DND-41 (cell line): Measurements from ENCODE around the gene TNNT2.

Experiments used
- ATAC-seq: fragments of 200-7000 bp; cut with Tn5 transposase; 3 replicates; pipeline ENCODE4 v1.9.1; 2021; ENCODE audit warnings: low read depth; ENCODE audit not compliant: insufficient read depth
- DNase-seq: peaks from one replicate; pipeline ENCODE4 v3.0.0-alpha.2; 2020
- H2AFZ ChIP-seq: 2 replicates; pipeline ENCODE4 v1.6.0; 2012; ENCODE audit warnings: low read depth, low read length
- H3K27ac ChIP-seq: 2 replicates; pipeline ENCODE4 v1.5.1; 2012; ENCODE audit warnings: low read length, inconsistent platforms
- H3K27me3 ChIP-seq: fragments of 200-600 bp; sonication (generic); 2 replicates; pipeline ENCODE4 v1.6.0; 2012; ENCODE audit warnings: low read length, mild to moderate bottlenecking, inconsistent platforms; ENCODE audit not compliant: insufficient read depth, poor library complexity
- H3K36me3 ChIP-seq: 2 replicates; pipeline ENCODE4 v1.5.1; 2012; ENCODE audit warnings: low read length, inconsistent platforms; ENCODE audit not compliant: insufficient read depth
- H3K4me1 ChIP-seq: 2 replicates; pipeline ENCODE4 v1.5.1; 2012; ENCODE audit warnings: mild to moderate bottlenecking, low read length; ENCODE audit not compliant: insufficient read depth
- H3K4me2 ChIP-seq: 2 replicates; pipeline ENCODE4 v1.6.0; 2012; ENCODE audit warnings: mild to moderate bottlenecking, moderate library complexity, low read length, inconsistent platforms; ENCODE audit not compliant: insufficient read depth
- H3K4me3 ChIP-seq, 2 experiments: fragments of 200-600 bp in 1 of 2; shearing (Covaris generic) in 1 of 2; 2 replicates each; pipeline ENCODE4 v1.5.1; 2012 to 2016; ENCODE audit warnings: inconsistent platforms in 2 of 2, low read length in 2 of 2, mild to moderate bottlenecking in 2 of 2, low read depth in 1 of 2, moderate library complexity in 1 of 2
- H3K79me2 ChIP-seq: 2 replicates; pipeline ENCODE4 v1.6.0; 2012; ENCODE audit warnings: low read length, inconsistent platforms; ENCODE audit not compliant: insufficient read depth
- H3K9ac ChIP-seq: 2 replicates; pipeline ENCODE4 v1.6.0; 2012; ENCODE audit warnings: low read depth, mild to moderate bottlenecking, inconsistent platforms, low read length, moderate library complexity
- H3K9me3 ChIP-seq: 2 replicates; pipeline ENCODE4 v1.5.1; 2012; ENCODE audit warnings: low read length, moderate library complexity, mild to moderate bottlenecking, inconsistent platforms; ENCODE audit not compliant: insufficient read depth, severe bottlenecking
- H4K20me1 ChIP-seq: 2 replicates; pipeline ENCODE4 v1.6.0; 2012; ENCODE audit warnings: low read length; ENCODE audit not compliant: insufficient read depth
- CTCF ChIP-seq: IDR thresholded peaks from 2 replicates; pipeline ENCODE4 v1.5.1; 2012; ENCODE audit warnings: borderline replicate concordance, low read length, moderate library complexity, mild to moderate bottlenecking; ENCODE audit not compliant: poor library complexity, severe bottlenecking; ENCODE audit errors: extremely low read depth
- EZH2 ChIP-seq: IDR thresholded peaks from 3 replicates; pipeline ENCODE4 v1.6.1; 2012; ENCODE audit warnings: borderline replicate concordance, low read depth, mild to moderate bottlenecking, moderate library complexity, low read length, inconsistent platforms; ENCODE audit not compliant: severe bottlenecking

Gene TNNT2

GRCh38 chr1:201383647-201384405 is 6.3 kb upstream of the TNNT2 start:
- Histone ChIP-seq H3K36me3 (no peaks in the 10 kb centered on the region), H3K4me1 (no peaks in the 10 kb centered on the region), H2AFZ (no peak overlapping the region), H4K20me1 (0 out of 2 replicates have a peak, but pooled peaks cover 2% of the 10 kb centered on the region), H3K27ac (no peak overlapping the region), H3K9me3 (no peaks in the 10 kb centered on the region), H3K4me3 (no peak overlapping the region), H3K27me3 (peaks cover 14% of the 10 kb centered on the region), H3K4me2 (no peak overlapping the region), H3K9ac (no peak overlapping the region), H3K79me2 (no peaks in the 10 kb centered on the region)
- DNase-seq, result no peak
- TF ChIP-seq EZH2 (no peak), CTCF (no peak)
- ATAC-seq, result no peak

GRCh38 chr1:201381130-201381529 is 3.6 kb upstream of the TNNT2 start:
- ATAC-seq, result no peak
- Histone ChIP-seq H3K27me3 (peaks cover 19% of the 10 kb centered on the region), H4K20me1 (peaks cover 2% of the 10 kb centered on the region; the same call in 1 of the 2 replicates), H3K9ac (no peak overlapping the region), H3K79me2 (no peaks in the 10 kb centered on the region), H2AFZ (no peak overlapping the region), H3K9me3 (no peaks in the 10 kb centered on the region), H3K4me2 (no peak overlapping the region), H3K36me3 (no peaks in the 10 kb centered on the region), H3K4me3 (no peak overlapping the region), H3K27ac (no peak overlapping the region), H3K4me1 (no peaks in the 10 kb centered on the region)
- no peak for TF ChIP-seq CTCF
- TF ChIP-seq EZH2, result no peak
- no peak for DNase-seq

GRCh38 chr1:201379733-201380242 is 2.3 kb upstream of the TNNT2 start:
- no peaks in the 10 kb centered on the region for H3K79me2 ChIP-seq
- H3K27me3 ChIP-seq, result peaks cover 33% of the 10 kb centered on the region
- H3K9ac ChIP-seq, result no peak overlapping the region
- no peaks in the 10 kb centered on the region for H3K9me3 ChIP-seq
- no peak overlapping the region for H3K4me2 ChIP-seq
- H4K20me1 ChIP-seq, result peaks cover 6% of the 10 kb centered on the region; the same call in 1 of the 2 replicates
- no peaks in the 10 kb centered on the region for H3K4me1 ChIP-seq
- no peak for DNase-seq
- H3K27ac ChIP-seq, result no peak overlapping the region
- no peak for ATAC-seq
- H2AFZ ChIP-seq, result no peak overlapping the region
- H3K36me3 ChIP-seq, result no peaks in the 10 kb centered on the region
- no peak overlapping the region for H3K4me3 ChIP-seq
- TF ChIP-seq CTCF, result no peak
- no peak for TF ChIP-seq EZH2
